Activated CD4-positive, CD25-positive, alpha-beta regulatory T cell treated with anti-CD3 and anti-CD28 coated beads, Interleukin-2, amount 50 U/mL, for 24 hours (primary cell): ENCODE data around the gene CCDC24.

Source experiments
- ATAC-seq, 2 donors: fragments of 150-1000 bp; cut with Tn5 transposase; one replicate each; pipeline ENCODE4 v1.10.0; 2021; ENCODE audit warnings: mild to moderate bottlenecking in 1 of 2, moderate library complexity in 1 of 2

Gene CCDC24

GRCh38 chr1:43999455-43999854 is 8.1 kb downstream of the CCDC24 start:
- ATAC-seq = no peak

- no peak for ATAC-seq
These were observed 8.8 kb downstream of the CCDC24 start for GRCh38 chr1:44000122-44000665.

GRCh38 chr1:44002165-44002564 is 10.8 kb downstream of the CCDC24 start:
- ATAC-seq = no peak

GRCh38 chr1:44002606-44003157 is 11.3 kb downstream of the CCDC24 start:
- ATAC-seq = no peak

GRCh38 chr1:44008259-44008658 is 16.9 kb downstream of the CCDC24 start:
- no peak for ATAC-seq

- no peak for ATAC-seq
These were observed 19.6 kb downstream of the CCDC24 start for GRCh38 chr1:44010935-44011471.

- no peak for ATAC-seq
These were observed 21.0 kb downstream of the CCDC24 start for GRCh38 chr1:44012404-44012803.

- ATAC-seq = no peak
These were observed 21.7 kb downstream of the CCDC24 start for GRCh38 chr1:44012941-44013609.

- ATAC-seq = no peak
These were observed 22.6 kb downstream of the CCDC24 start for GRCh38 chr1:44013949-44014348.

GRCh38 chr1:44014365-44015104 is 23.1 kb downstream of the CCDC24 start:
- ATAC-seq = no peak

- ATAC-seq = no peak
These were observed 23.8 kb downstream of the CCDC24 start for GRCh38 chr1:44015206-44015605.

GRCh38 chr1:44016041-44016889 is 24.9 kb downstream of the CCDC24 start:
- no peak for ATAC-seq

- ATAC-seq = no peak
These were observed 25.5 kb downstream of the CCDC24 start for GRCh38 chr1:44016890-44017400.

- no peak for ATAC-seq
These were observed 28.1 kb downstream of the CCDC24 start for GRCh38 chr1:44019466-44019948.

GRCh38 chr1:44020464-44020863 is 29.1 kb downstream of the CCDC24 start:
- ATAC-seq = no peak

- no peak for ATAC-seq
These were observed 29.8 kb downstream of the CCDC24 start for GRCh38 chr1:44021156-44021555.

GRCh38 chr1:44021581-44022321 is 30.4 kb downstream of the CCDC24 start:
- ATAC-seq = no peak

- ATAC-seq = no peak
These were observed 32.9 kb downstream of the CCDC24 start for GRCh38 chr1:44024031-44024902.

GRCh38 chr1:44024903-44025525 is 33.6 kb downstream of the CCDC24 start:
- ATAC-seq = no peak

- no peak for ATAC-seq
These were observed 34.4 kb downstream of the CCDC24 start for GRCh38 chr1:44025816-44026215.
